ENCODE data around the gene CEP170.
A peak's percentile ranks its signal among the peaks of the same experiment; 100 is the strongest.

DNA sequence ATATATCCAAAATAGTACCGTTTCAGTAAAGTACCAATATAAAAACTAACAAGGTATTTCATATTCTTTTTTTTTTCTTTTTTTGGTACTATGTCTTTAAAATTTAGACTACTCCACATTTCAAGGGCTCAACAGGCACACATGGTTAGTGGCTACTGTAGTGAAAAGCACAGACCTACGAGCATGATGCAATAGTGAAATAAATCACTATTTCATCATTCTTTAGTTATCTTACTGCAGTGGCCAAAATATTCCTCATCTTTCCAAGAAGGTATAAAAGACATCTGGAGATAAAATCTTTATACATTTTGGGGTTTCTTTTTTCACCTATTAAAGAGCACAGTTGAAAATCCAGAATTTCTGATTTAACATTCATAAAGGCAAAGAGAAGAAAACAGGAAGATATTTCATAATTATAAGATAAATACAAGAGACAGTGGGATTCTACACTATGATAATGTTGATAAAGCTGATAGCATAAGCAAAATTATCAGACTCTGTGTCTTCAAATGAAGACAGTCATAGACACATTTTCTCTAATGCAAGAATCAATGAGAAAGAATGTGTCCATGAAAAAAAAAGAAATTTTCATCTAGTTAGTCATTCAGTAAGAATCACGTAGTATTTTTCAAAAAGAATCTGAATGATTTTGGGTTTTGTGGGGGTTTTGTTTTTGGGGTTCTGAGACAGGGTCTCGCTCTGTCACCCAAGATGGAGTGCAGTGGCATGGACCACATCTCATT lies 41.9 kb downstream of the CEP170 start:
- TF ChIP-seq EP300 (IDR thresholded peaks at IDR 0.05), result no peak
- peak; percentile 76 to 84 for TF ChIP-seq CEBPB (IDR thresholded peaks at IDR 0.05)
- TF ChIP-seq, protein P1, sequence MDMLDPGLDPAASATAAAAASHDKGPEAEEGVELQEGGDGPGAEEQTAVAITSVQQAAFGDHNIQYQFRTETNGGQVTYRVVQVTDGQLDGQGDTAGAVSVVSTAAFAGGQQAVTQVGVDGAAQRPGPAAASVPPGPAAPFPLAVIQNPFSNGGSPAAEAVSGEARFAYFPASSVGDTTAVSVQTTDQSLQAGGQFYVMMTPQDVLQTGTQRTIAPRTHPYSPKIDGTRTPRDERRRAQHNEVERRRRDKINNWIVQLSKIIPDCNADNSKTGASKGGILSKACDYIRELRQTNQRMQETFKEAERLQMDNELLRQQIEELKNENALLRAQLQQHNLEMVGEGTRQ (IDR thresholded peaks at IDR 0.05), result no peak
- TF ChIP-seq PHF8 (IDR thresholded peaks at IDR 0.05; ENCODE audit: borderline replicate concordance, low read depth), result no peak
- TF ChIP-seq, protein P2, sequence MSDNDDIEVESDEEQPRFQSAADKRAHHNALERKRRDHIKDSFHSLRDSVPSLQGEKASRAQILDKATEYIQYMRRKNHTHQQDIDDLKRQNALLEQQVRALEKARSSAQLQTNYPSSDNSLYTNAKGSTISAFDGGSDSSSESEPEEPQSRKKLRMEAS (IDR thresholded peaks at IDR 0.05), result no peak
- TF ChIP-seq, protein P3, sequence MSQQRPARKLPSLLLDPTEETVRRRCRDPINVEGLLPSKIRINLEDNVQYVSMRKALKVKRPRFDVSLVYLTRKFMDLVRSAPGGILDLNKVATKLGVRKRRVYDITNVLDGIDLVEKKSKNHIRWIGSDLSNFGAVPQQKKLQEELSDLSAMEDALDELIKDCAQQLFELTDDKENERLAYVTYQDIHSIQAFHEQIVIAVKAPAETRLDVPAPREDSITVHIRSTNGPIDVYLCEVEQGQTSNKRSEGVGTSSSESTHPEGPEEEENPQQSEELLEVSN (IDR thresholded peaks at IDR 0.05; ENCODE audit: borderline replicate concordance, low read depth), result no peak
- TF ChIP-seq POLR2A (IDR thresholded peaks at IDR 0.05; ENCODE audit: low read length), result no peak
- TF ChIP-seq, protein P4, sequence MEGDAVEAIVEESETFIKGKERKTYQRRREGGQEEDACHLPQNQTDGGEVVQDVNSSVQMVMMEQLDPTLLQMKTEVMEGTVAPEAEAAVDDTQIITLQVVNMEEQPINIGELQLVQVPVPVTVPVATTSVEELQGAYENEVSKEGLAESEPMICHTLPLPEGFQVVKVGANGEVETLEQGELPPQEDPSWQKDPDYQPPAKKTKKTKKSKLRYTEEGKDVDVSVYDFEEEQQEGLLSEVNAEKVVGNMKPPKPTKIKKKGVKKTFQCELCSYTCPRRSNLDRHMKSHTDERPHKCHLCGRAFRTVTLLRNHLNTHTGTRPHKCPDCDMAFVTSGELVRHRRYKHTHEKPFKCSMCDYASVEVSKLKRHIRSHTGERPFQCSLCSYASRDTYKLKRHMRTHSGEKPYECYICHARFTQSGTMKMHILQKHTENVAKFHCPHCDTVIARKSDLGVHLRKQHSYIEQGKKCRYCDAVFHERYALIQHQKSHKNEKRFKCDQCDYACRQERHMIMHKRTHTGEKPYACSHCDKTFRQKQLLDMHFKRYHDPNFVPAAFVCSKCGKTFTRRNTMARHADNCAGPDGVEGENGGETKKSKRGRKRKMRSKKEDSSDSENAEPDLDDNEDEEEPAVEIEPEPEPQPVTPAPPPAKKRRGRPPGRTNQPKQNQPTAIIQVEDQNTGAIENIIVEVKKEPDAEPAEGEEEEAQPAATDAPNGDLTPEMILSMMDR (IDR thresholded peaks at IDR 0.05), result no peak
- TF ChIP-seq MYC (IDR thresholded peaks at IDR 0.05; ENCODE audit: borderline replicate concordance, low read length), result no peak
- no peak for TF ChIP-seq ZC3H11A (IDR thresholded peaks at IDR 0.05)
- TF ChIP-seq JUN (IDR thresholded peaks at IDR 0.05), result no peak
- TF ChIP-seq, protein P5, sequence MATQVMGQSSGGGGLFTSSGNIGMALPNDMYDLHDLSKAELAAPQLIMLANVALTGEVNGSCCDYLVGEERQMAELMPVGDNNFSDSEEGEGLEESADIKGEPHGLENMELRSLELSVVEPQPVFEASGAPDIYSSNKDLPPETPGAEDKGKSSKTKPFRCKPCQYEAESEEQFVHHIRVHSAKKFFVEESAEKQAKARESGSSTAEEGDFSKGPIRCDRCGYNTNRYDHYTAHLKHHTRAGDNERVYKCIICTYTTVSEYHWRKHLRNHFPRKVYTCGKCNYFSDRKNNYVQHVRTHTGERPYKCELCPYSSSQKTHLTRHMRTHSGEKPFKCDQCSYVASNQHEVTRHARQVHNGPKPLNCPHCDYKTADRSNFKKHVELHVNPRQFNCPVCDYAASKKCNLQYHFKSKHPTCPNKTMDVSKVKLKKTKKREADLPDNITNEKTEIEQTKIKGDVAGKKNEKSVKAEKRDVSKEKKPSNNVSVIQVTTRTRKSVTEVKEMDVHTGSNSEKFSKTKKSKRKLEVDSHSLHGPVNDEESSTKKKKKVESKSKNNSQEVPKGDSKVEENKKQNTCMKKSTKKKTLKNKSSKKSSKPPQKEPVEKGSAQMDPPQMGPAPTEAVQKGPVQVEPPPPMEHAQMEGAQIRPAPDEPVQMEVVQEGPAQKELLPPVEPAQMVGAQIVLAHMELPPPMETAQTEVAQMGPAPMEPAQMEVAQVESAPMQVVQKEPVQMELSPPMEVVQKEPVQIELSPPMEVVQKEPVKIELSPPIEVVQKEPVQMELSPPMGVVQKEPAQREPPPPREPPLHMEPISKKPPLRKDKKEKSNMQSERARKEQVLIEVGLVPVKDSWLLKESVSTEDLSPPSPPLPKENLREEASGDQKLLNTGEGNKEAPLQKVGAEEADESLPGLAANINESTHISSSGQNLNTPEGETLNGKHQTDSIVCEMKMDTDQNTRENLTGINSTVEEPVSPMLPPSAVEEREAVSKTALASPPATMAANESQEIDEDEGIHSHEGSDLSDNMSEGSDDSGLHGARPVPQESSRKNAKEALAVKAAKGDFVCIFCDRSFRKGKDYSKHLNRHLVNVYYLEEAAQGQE (IDR thresholded peaks at IDR 0.05), result no peak
- TF ChIP-seq SMC3 (IDR thresholded peaks at IDR 0.05), result no peak
